Hippocampal formation (tissue), 2 donors: ENCODE results near the gene PDE6C.

Experiments
- DNase-seq, 2 donors: peaks; one replicate each; lab custom pipeline; 2025; lab: John Stamatoyannopoulos, UW

The PDE6C gene

GRCh38 chr10:93702210-93703001 is 90.1 kb downstream of the PDE6C start, which contains the start of gene FRA10AC1:
Gene FRA10AC1, minus strand, starts transcription at chr10:93702592. Its CDS starts 2,486 bp downstream, at chr10:93700106.
- peak; percentile 90 to 92 for DNase-seq

GRCh38 chr10:93703066-93703465 is 90.7 kb downstream of the PDE6C start:
- DNase-seq: no peak

GRCh38 chr10:93703841-93704240 is 91.5 kb downstream of the PDE6C start:
- DNase-seq: no peak

- DNase-seq: no peak
Observed at GRCh38 chr10:93704451-93704850, 92.1 kb downstream of the PDE6C start.

GRCh38 chr10:93707623-93708022 is 95.3 kb downstream of the PDE6C start:
- DNase-seq: no peak

- DNase-seq: no peak
Observed at GRCh38 chr10:93710333-93710909, 98.1 kb downstream of the PDE6C start.

- no peak for DNase-seq
Observed at GRCh38 chr10:93711891-93712290, 99.6 kb downstream of the PDE6C start.

- DNase-seq: no peak
Observed at GRCh38 chr10:93712593-93712992, 100.3 kb downstream of the PDE6C start.

GRCh38 chr10:93715345-93715744 is 103.0 kb downstream of the PDE6C start:
- DNase-seq: no peak
